DOHH2 (cell line): ENCODE data around the gene FABP1.

Experiments used
- H3F3A ChIP-seq: fragments of 200-600 bp; sonication (generic), shearing (Covaris generic); 2 replicates; pipeline ENCODE4 v1.6.0; 2016; ENCODE audit warnings: antibody characterized with exemption, mild to moderate bottlenecking; ENCODE audit not compliant: control insufficient read depth, insufficient read depth
- H3K27ac ChIP-seq: fragments of 200-600 bp; sonication (generic); 2 replicates; pipeline ENCODE4 v1.5.1; 2014; ENCODE audit warnings: low read depth, mild to moderate bottlenecking, low read length, moderate library complexity
- H3K27me3 ChIP-seq: fragments of 200-600 bp; sonication (generic); 2 replicates; pipeline ENCODE4 v1.6.1; 2014; ENCODE audit warnings: mild to moderate bottlenecking, low read length, mixed read lengths; ENCODE audit not compliant: control insufficient read depth
- H3K36me3 ChIP-seq: fragments of 200-600 bp; sonication (generic); 2 replicates; pipeline ENCODE4 v1.6.1; 2014; ENCODE audit warnings: mild to moderate bottlenecking, low read length, moderate library complexity, mixed read lengths; ENCODE audit not compliant: control insufficient read depth
- H3K4me1 ChIP-seq: fragments of 200-600 bp; sonication (generic); 2 replicates; pipeline ENCODE4 v1.6.1; 2014; ENCODE audit warnings: mild to moderate bottlenecking, low read length, mixed read lengths; ENCODE audit not compliant: control insufficient read depth
- H3K4me2 ChIP-seq: fragments of 200-600 bp; sonication (generic); 2 replicates; pipeline ENCODE4 v1.6.0; 2014; ENCODE audit warnings: mild to moderate bottlenecking, low read length, moderate library complexity
- H3K4me3 ChIP-seq: fragments of 200-600 bp; sonication (generic); 2 replicates; pipeline ENCODE4 v1.5.1; 2014; ENCODE audit warnings: mild to moderate bottlenecking, low read length, mixed read lengths
- H3K79me2 ChIP-seq: fragments of 200-600 bp; sonication (generic); 2 replicates; pipeline ENCODE4 v1.6.1; 2014; ENCODE audit warnings: mild to moderate bottlenecking, low read length, mixed read lengths; ENCODE audit not compliant: control insufficient read depth
- H3K9me2 ChIP-seq: fragments of 200-600 bp; sonication (generic); replicated peaks from 2 replicates; pipeline ENCODE4 v1.6.1; 2014; ENCODE audit warnings: mild to moderate bottlenecking, low read length, mixed read lengths; ENCODE audit not compliant: control insufficient read depth
- H3K9me3 ChIP-seq: fragments of 200-600 bp; sonication (generic); 2 replicates; pipeline ENCODE4 v1.6.1; 2014; ENCODE audit warnings: antibody characterized with exemption, low read length, mixed read lengths; ENCODE audit not compliant: control insufficient read depth, insufficient read depth
- H4K20me1 ChIP-seq: fragments of 200-600 bp; sonication (generic); 2 replicates; pipeline ENCODE4 v1.6.0; 2014; ENCODE audit warnings: low read depth, mild to moderate bottlenecking, antibody characterized with exemption, low read length, moderate library complexity; ENCODE audit not compliant: control insufficient read depth, insufficient read depth
- CTCF ChIP-seq: fragments of 200-600 bp; sonication (generic); IDR thresholded peaks from one replicate; pipeline ENCODE4 v1.5.1; 2014; ENCODE audit warnings: antibody characterized with exemption, mild to moderate bottlenecking, low read depth, low read length; ENCODE audit not compliant: poor library complexity, severe bottlenecking
- EZH2phosphoT487 ChIP-seq: fragments of 200-600 bp; sonication (generic); IDR thresholded peaks from 2 replicates; pipeline ENCODE4 v1.6.1; 2017; ENCODE audit warnings: borderline replicate concordance, mild to moderate bottlenecking, antibody characterized with exemption, low read length, moderate library complexity, mixed read lengths

The FABP1 gene

GRCh38 chr2:88097192-88097591, 30.7 kb downstream of the FABP1 start:
- TF ChIP-seq CTCF: no peak
- no peak for TF ChIP-seq EZH2phosphoT487
- Histone ChIP-seq H3K9me2 (no peaks in the 10 kb centered on the region), H3K9me3 (no peaks in the 10 kb centered on the region), H3K4me3 (no peak overlapping the region), H4K20me1 (no peaks in the 10 kb centered on the region), H3K27me3 (0 out of 2 replicates have a peak, but pooled peaks cover 6% of the 10 kb centered on the region), H3K79me2 (no peaks in the 10 kb centered on the region), H3K27ac (no peak overlapping the region), H3F3A (no peaks in the 10 kb centered on the region), H3K4me2 (no peak overlapping the region), H3K36me3 (no peaks in the 10 kb centered on the region), H3K4me1 (no peaks in the 10 kb centered on the region)

DNA sequence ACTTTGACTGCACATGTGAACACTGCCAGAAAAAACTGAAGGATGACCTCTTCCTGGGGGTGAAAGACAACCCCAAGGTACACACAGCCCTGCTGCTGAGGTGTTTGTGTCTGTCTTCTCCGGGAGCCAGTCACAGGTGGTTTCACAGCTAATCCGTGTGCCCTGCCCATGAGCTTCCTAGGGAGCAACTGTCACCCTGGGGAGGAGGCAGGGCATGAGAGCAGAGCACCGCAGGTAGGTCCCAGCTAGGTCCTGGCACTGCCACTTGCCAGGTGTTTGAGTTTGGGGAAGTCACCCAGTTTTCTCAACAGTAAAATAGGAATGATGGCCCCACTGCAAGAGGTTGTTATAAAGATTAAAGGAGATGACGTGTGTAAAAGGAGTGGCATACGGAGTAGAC, 31.2 kb downstream of the FABP1 start:
- Histone ChIP-seq H3K27me3 (0 out of 2 replicates have a peak, but pooled peaks cover 6% of the 10 kb centered on the region), H3K27ac (no peak overlapping the region), H3K79me2 (no peaks in the 10 kb centered on the region), H3F3A (no peaks in the 10 kb centered on the region), H3K9me3 (no peaks in the 10 kb centered on the region), H3K4me2 (no peak overlapping the region), H3K9me2 (no peaks in the 10 kb centered on the region), H4K20me1 (no peaks in the 10 kb centered on the region), H3K36me3 (no peaks in the 10 kb centered on the region), H3K4me1 (no peaks in the 10 kb centered on the region), H3K4me3 (no peak overlapping the region)
- TF ChIP-seq EZH2phosphoT487 (no peak), CTCF (no peak)

DNA sequence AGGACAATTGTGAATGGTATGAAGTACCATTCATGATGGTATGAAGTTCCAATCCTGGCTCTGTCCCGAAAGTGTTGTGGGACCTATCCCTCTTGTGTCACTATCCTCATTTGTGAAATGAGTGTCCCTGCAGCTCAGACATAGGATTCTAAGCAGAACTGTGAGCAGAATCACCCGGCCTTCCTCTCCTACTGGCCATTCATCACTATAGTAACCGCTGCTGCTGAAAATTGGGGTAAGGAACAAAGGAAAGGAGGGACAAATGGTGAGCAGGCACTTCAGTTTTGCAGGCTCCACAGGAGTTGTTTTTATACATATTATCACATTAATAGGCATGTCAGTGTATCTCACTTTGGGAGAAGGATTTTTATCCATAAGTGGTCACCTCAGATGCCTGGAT, 32.8 kb downstream of the FABP1 start:
- Histone ChIP-seq H3K4me3 (no peak overlapping the region), H3K36me3 (no peaks in the 10 kb centered on the region)
- TF ChIP-seq CTCF: no peak
- no peak for TF ChIP-seq EZH2phosphoT487

More for the DNA sequence above, 32.8 kb downstream of the FABP1 start:
- Histone ChIP-seq H3F3A (no peaks in the 10 kb centered on the region), H3K27me3 (0 out of 2 replicates have a peak, but pooled peaks cover 6% of the 10 kb centered on the region), H3K4me2 (no peak overlapping the region), H3K9me3 (no peaks in the 10 kb centered on the region), H3K27ac (no peak overlapping the region), H3K4me1 (no peaks in the 10 kb centered on the region), H3K79me2 (no peaks in the 10 kb centered on the region), H3K9me2 (no peaks in the 10 kb centered on the region), H4K20me1 (no peaks in the 10 kb centered on the region)
